CD4-positive, alpha-beta T cell (primary cell): Measurements from ENCODE around the gene NELL2. TPM values are rescaled to one million over a fixed set of nuclear protein-coding genes. Genes with fewer than 3 reads are reported as not detected.

Experiments used
- ATAC-seq: fragments of 200-7000 bp; cut with Tn5 transposase; one replicate; pipeline ENCODE4 v1.10.0; 2022; ENCODE audit warnings: mild to moderate bottlenecking; ENCODE audit not compliant: poor library complexity
- CTCF ChIA-PET: fragments of 350-600 bp; sonication (Branson Sonifier 250); formaldehyde crosslinking; loops from one replicate; lab custom pipeline; 2021; ENCODE audit warnings: antibody characterized with exemption, inconsistent platforms; lab: Charles Lee
- POLR2A ChIA-PET: fragments of 350-600 bp; sonication (Branson Sonifier 250); formaldehyde crosslinking; loops from one replicate; lab custom pipeline; 2021; ENCODE audit warnings: antibody characterized with exemption, inconsistent platforms; lab: Charles Lee
- DNase-seq, 14 experiments: peaks; one replicate each; pipeline ENCODE4 v3.0.0-alpha.2; 2013 to 2020; ENCODE audit warnings: mixed read lengths in 2 of 14
- H3K27ac ChIP-seq, 2 donors: one replicate each; pipeline versions ENCODE4 v1.5.1 to v1.7.0; 2013; ENCODE audit warnings: low read length in 2 of 2, low read depth in 1 of 2, mild to moderate bottlenecking in 1 of 2
- H3K27me3 ChIP-seq, 2 experiments: 1 replicate in 1 of 2; 2 replicates in 1 of 2; pipeline versions ENCODE4 v1.6.1 to v1.7.0; 2013; ENCODE audit warnings: low read length in 2 of 2, control low read depth in 1 of 2, mild to moderate bottlenecking in 1 of 2, moderate library complexity in 1 of 2; ENCODE audit not compliant: insufficient read depth in 2 of 2, control insufficient read depth in 1 of 2
- H3K36me3 ChIP-seq: one replicate; pipeline ENCODE4 v1.6.1; 2013; ENCODE audit warnings: low read length, control low read depth; ENCODE audit not compliant: insufficient read depth
- H3K4me1 ChIP-seq: one replicate; pipeline ENCODE4 v1.6.1; 2013; ENCODE audit warnings: low read length, control low read depth; ENCODE audit not compliant: insufficient read depth
- H3K4me3 ChIP-seq: one replicate; pipeline ENCODE4 v1.5.1; 2013; ENCODE audit warnings: mild to moderate bottlenecking, low read length, moderate library complexity
- H3K9me3 ChIP-seq, 2 experiments: 1 replicate in 1 of 2; 2 replicates in 1 of 2; pipeline versions ENCODE4 v1.6.1 to v1.7.0; 2013; ENCODE audit warnings: low read length in 2 of 2, mild to moderate bottlenecking in 2 of 2, control low read depth in 1 of 2, moderate library complexity in 1 of 2; ENCODE audit not compliant: control insufficient read depth in 1 of 2, insufficient read depth in 1 of 2
- H3K27ac Mint-ChIP-seq: one replicate; pipeline ENCODE4 v1.8.0; 2020; ENCODE audit warnings: mixed read lengths
- H3K27me3 Mint-ChIP-seq: one replicate; pipeline ENCODE4 v1.8.0; 2021; ENCODE audit warnings: mixed read lengths
- H3K36me3 Mint-ChIP-seq: one replicate; pipeline ENCODE4 v1.8.0; 2021; ENCODE audit warnings: low read depth, mixed read lengths
- H3K4me1 Mint-ChIP-seq: one replicate; pipeline ENCODE4 v1.8.0; 2021; ENCODE audit warnings: low read depth, mixed read lengths
- H3K4me3 Mint-ChIP-seq: one replicate; pipeline ENCODE4 v1.8.0; 2020; ENCODE audit warnings: mild to moderate bottlenecking, mixed read lengths
- H3K9me3 Mint-ChIP-seq: one replicate; pipeline ENCODE4 v1.8.0; 2020; ENCODE audit warnings: mixed read lengths
- intact Hi-C, 2 experiments: fragments of 100-400 bp; cut with DNase I in 1 of 2; cut with micrococcal nuclease in 1 of 2; formaldehyde crosslinking; loops; one replicate each; pipeline versions ENCODE4 v1.15.1 to v1.9.0; 2023 to 2025; cut with DNase I, micrococcal nuclease
- total RNA-seq, 174 experiments: library from RNA in 2 of 174; stranded (reverse) in 2 of 174; gene quantifications; one replicate each; pipeline ENCODE4 v1.2.3 and lab custom pipeline; 2021 to 2026
- TF ChIP-seq, protein P1 (sequence below): fragments of 200-600 bp; IDR thresholded peaks from one replicate; pipeline ENCODE4 v1.8.0; 2022; ENCODE audit warnings: antibody characterized with exemption, mild to moderate bottlenecking

Gene NELL2
- total RNA-seq, 2 experiments from 2014 or later, result 142 to 147 TPM

- CTCF ChIA-PET, result no interaction called here
Measured at GRCh38 chr12:44570036-44570583, 306.0 kb downstream of the NELL2 start.

GRCh38 chr12:44565163-44565562 is 311.0 kb downstream of the NELL2 start:
- Mint-ChIP-seq H3K4me3 (no peak overlapping the region), H3K9me3 (no peaks in the 10 kb centered on the region), H3K36me3 (peaks cover 8% of the 10 kb centered on the region), H3K27me3 (no peaks in the 10 kb centered on the region), H3K4me1 (peaks cover 3% of the 10 kb centered on the region), H3K27ac (no peak overlapping the region)
- H3K4me3 ChIP-seq, result no peak overlapping the region
- ATAC-seq, result no peak
- TF ChIP-seq, protein P1, sequence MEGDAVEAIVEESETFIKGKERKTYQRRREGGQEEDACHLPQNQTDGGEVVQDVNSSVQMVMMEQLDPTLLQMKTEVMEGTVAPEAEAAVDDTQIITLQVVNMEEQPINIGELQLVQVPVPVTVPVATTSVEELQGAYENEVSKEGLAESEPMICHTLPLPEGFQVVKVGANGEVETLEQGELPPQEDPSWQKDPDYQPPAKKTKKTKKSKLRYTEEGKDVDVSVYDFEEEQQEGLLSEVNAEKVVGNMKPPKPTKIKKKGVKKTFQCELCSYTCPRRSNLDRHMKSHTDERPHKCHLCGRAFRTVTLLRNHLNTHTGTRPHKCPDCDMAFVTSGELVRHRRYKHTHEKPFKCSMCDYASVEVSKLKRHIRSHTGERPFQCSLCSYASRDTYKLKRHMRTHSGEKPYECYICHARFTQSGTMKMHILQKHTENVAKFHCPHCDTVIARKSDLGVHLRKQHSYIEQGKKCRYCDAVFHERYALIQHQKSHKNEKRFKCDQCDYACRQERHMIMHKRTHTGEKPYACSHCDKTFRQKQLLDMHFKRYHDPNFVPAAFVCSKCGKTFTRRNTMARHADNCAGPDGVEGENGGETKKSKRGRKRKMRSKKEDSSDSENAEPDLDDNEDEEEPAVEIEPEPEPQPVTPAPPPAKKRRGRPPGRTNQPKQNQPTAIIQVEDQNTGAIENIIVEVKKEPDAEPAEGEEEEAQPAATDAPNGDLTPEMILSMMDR, result no peak
- H3K36me3 ChIP-seq, result no peaks in the 10 kb centered on the region
- CTCF ChIA-PET, result no interaction called here
- H3K4me1 ChIP-seq, result no peaks in the 10 kb centered on the region
- no peaks in the 10 kb centered on the region for H3K27me3 ChIP-seq
- H3K27ac ChIP-seq, result no peak overlapping the region
- no peaks in the 10 kb centered on the region for H3K9me3 ChIP-seq
- intact Hi-C loops, result no loop called here
- no peak for DNase-seq
- POLR2A ChIA-PET, result no interaction called here

More at GRCh38 chr12:44570036-44570583, 306.0 kb downstream of the NELL2 start:
- H3K4me3 Mint-ChIP-seq, result no peak overlapping the region
- no peaks in the 10 kb centered on the region for H3K4me1 Mint-ChIP-seq
- POLR2A ChIA-PET, result interaction anchor here (0.9 kb wide), 1 partner anchor 11 kb away, joined by 3 read pairs; no protein-coding TSS in a partner anchor
- ATAC-seq (no peak), DNase-seq (no peak)
- H3K9me3 Mint-ChIP-seq, result no peaks in the 10 kb centered on the region
- no peak overlapping the region for H3K27ac ChIP-seq
- H3K27ac Mint-ChIP-seq, result no peak overlapping the region
- intact Hi-C loops, result no loop called here
- no peaks in the 10 kb centered on the region for H3K9me3 ChIP-seq
- TF ChIP-seq, protein P1, result no peak
- H3K27me3 Mint-ChIP-seq, result no peaks in the 10 kb centered on the region
- no peaks in the 10 kb centered on the region for H3K27me3 ChIP-seq
- no peaks in the 10 kb centered on the region for H3K36me3 ChIP-seq
- H3K36me3 Mint-ChIP-seq, result peaks cover 17% of the 10 kb centered on the region
- no peaks in the 10 kb centered on the region for H3K4me1 ChIP-seq
- H3K4me3 ChIP-seq, result no peak overlapping the region

- Histone ChIP-seq H3K4me1 (no peaks in the 10 kb centered on the region), H3K4me3 (no peak overlapping the region), H3K9me3 (peaks cover 0 to 1% of the 10 kb centered on the region in 2 experiments), H3K36me3 (no peaks in the 10 kb centered on the region), H3K27me3 (no peaks in the 10 kb centered on the region), H3K27ac (no peak overlapping the region)
- Mint-ChIP-seq H3K27ac (no peak overlapping the region), H3K27me3 (no peaks in the 10 kb centered on the region), H3K36me3 (peaks cover 18% of the 10 kb centered on the region), H3K4me1 (peaks cover 9% of the 10 kb centered on the region), H3K4me3 (no peak overlapping the region), H3K9me3 (no peaks in the 10 kb centered on the region)
- intact Hi-C loops, result no loop called here
- ATAC-seq (no peak), DNase-seq (no peak)
- ChIA-PET POLR2A (no interaction called here), CTCF (no interaction called here)
- TF ChIP-seq, protein P1, result no peak
Measured at GRCh38 chr12:44563486-44563885, 312.6 kb downstream of the NELL2 start.
